GM12892 (cell line): ENCODE measurements around the gene TMEM131.

Source experiments
- POLR2AphosphoS5 ChIP-seq: IDR thresholded peaks from 2 replicates; pipeline ENCODE4 v1.6.1; 2011; ENCODE audit warnings: low read depth, low read length, control low read depth
- TAF1 ChIP-seq: IDR thresholded peaks from 2 replicates; pipeline ENCODE4 v1.6.1; 2011; ENCODE audit warnings: low read depth, mild to moderate bottlenecking, control low read depth, low read length, borderline replicate concordance

DNA sequence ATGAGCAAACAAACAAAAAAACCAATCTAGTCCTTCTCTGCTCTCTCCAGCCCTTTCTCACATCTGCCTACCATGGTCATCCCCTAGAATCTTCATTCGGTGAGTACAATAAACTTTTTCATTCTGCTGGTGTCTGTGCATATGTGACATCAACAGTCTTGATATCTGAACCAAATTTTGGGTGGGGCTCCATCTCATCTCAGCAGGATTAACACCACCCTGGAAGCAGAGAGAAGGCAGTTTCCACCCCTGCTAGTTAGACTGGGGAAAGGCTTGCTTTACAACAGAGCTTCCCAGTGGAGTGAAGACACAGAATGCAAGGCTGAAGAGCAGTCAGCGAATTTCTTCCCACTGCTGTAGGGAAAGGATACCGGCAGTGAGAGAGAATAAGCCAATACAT lies 116.9 kb downstream of the TMEM131 start:
- TF ChIP-seq TAF1 (no peak), POLR2AphosphoS5 (no peak)
